Caco-2 (cell line): ENCODE results near the gene TMEM222. TPM values are rescaled to one million over a fixed set of nuclear protein-coding genes. Genes with fewer than 3 reads are reported as not detected.

Source experiments
- BruUV-seq: library from RNA; stranded (reverse); fragments of 400-500 nt; replicated peaks from 2 replicates; lab custom pipeline; 2021; lab: Mats Ljungman, UMichigan
- CTCF ChIA-PET: fragments of 300-600 bp; sonication (Branson Sonifier 250); formaldehyde crosslinking; loops from one replicate; lab custom pipeline; 2022; ENCODE audit warnings: antibody characterized with exemption; lab: Charles Lee
- POLR2A ChIA-PET: fragments of 300-600 bp; sonication (Branson Sonifier 250); formaldehyde crosslinking; loops from one replicate; lab custom pipeline; 2022; ENCODE audit warnings: antibody characterized with exemption; lab: Charles Lee
- DNase-seq, 2 experiments: peaks; one replicate each; pipeline versions ENCODE4 v3.0.0 to v3.0.0-alpha.2; 2020 to 2022
- H3K27me3 ChIP-seq: replicated peaks from 2 replicates; pipeline ENCODE4 v1.6.0; 2011; ENCODE audit warnings: low read length; ENCODE audit not compliant: control insufficient read depth, insufficient read depth
- H3K36me3 ChIP-seq: 2 replicates; pipeline ENCODE4 v1.5.1; 2011; ENCODE audit warnings: low read length; ENCODE audit not compliant: control insufficient read depth, insufficient read depth
- H3K4me1 ChIP-seq: fragments of 250-450 bp; sonication (Bioruptor Pico); 2 replicates; pipeline ENCODE4 v1.5.1; 2020; ENCODE audit warnings: mild to moderate bottlenecking
- H3K4me3 ChIP-seq: 2 replicates; pipeline ENCODE4 v1.5.1; 2011; ENCODE audit warnings: low read depth, mild to moderate bottlenecking, control low read depth, low read length
- H3K9me3 ChIP-seq: fragments of 250-450 bp; sonication (Bioruptor Pico); 2 replicates; pipeline ENCODE4 v1.5.1; 2020; ENCODE audit warnings: mild to moderate bottlenecking, moderate library complexity
- H3K27ac Mint-ChIP-seq: one replicate; pipeline ENCODE4 v1.8.0; 2022; ENCODE audit warnings: mixed read lengths; ENCODE audit not compliant: unreplicated experiment
- H3K27me3 Mint-ChIP-seq: one replicate; pipeline ENCODE4 v1.8.0; 2022; ENCODE audit warnings: mixed read lengths; ENCODE audit not compliant: insufficient read depth, unreplicated experiment
- H3K36me3 Mint-ChIP-seq: one replicate; pipeline ENCODE4 v1.8.0; 2022; ENCODE audit warnings: mild to moderate bottlenecking, mixed read lengths; ENCODE audit not compliant: insufficient read depth, unreplicated experiment
- H3K4me1 Mint-ChIP-seq: one replicate; pipeline ENCODE4 v1.8.0; 2022; ENCODE audit warnings: low read depth, mixed read lengths; ENCODE audit not compliant: unreplicated experiment
- H3K4me3 Mint-ChIP-seq: one replicate; pipeline ENCODE4 v1.8.0; 2022; ENCODE audit warnings: mild to moderate bottlenecking, moderate library complexity, mixed read lengths; ENCODE audit not compliant: unreplicated experiment
- H3K9me3 Mint-ChIP-seq: one replicate; pipeline ENCODE4 v1.8.0; 2022; ENCODE audit warnings: mixed read lengths; ENCODE audit not compliant: unreplicated experiment
- intact Hi-C: fragments of 100-400 bp; cut with micrococcal nuclease; formaldehyde crosslinking; loops from one replicate; pipeline ENCODE4 v1.10.0; 2022; ENCODE audit not compliant: unreplicated experiment
- total RNA-seq: library from RNA; stranded (reverse); gene quantifications from 2 replicates; pipeline ENCODE4 v1.2.3, GENCODE V29; 2022
- TF ChIP-seq, protein P1 (sequence below), 2 experiments: fragments of 200-600 bp in 1 of 2; IDR thresholded peaks; 1 replicate in 1 of 2; 2 replicates in 1 of 2; pipeline versions ENCODE4 v1.5.1 to v1.8.0; 2011 to 2022; ENCODE audit warnings: antibody characterized with exemption in 1 of 2, control low read depth in 1 of 2, inconsistent platforms in 1 of 2, low read depth in 1 of 2, low read length in 1 of 2, mild to moderate bottlenecking in 1 of 2, moderate library complexity in 1 of 2; ENCODE audit not compliant: insufficient read depth in 1 of 2, severe bottlenecking in 1 of 2, unreplicated experiment in 1 of 2

TMEM222 gene
- total RNA-seq, 1 experiment from 2014 or later = 32.3 TPM

DNA sequence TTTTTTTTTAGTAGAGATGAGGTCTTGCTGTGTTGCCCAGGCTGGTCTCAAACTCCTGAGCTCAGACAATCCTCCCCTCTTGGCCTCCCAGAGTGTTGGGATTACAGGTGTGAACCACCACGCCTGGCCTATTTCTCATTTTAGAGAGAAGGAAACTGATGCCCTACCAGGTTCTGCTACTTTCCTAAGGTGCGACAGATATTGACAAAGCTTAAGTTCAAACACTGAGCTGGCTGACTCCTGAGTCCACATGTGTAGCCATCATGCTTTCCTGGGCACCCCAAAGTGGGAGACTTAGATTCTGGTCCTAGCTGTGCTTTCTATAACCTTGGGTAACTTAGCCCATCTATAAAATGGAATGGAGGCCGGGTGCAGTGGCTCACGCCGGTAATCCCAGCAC is 5.1 kb upstream of the TMEM222 start:
- intact Hi-C loops = no loop called here
- Mint-ChIP-seq H3K36me3 (no peaks in the 10 kb centered on the region), H3K27ac (no peak overlapping the region), H3K4me1 (no peaks in the 10 kb centered on the region), H3K4me3 (no peak overlapping the region), H3K9me3 (no peaks in the 10 kb centered on the region), H3K27me3 (no peaks in the 10 kb centered on the region)
- no peaks in the 10 kb centered on the region for H3K9me3 ChIP-seq
- ChIA-PET CTCF (no interaction called here), POLR2A (no interaction called here)
- no peak for DNase-seq
- H3K4me3 ChIP-seq = no peak overlapping the region
- BruUV-seq = no TSS peak
- H3K4me1 ChIP-seq = no peaks in the 10 kb centered on the region
- H3K36me3 ChIP-seq = no peaks in the 10 kb centered on the region
- H3K27me3 ChIP-seq = no peaks in the 10 kb centered on the region
- TF ChIP-seq, protein P1, sequence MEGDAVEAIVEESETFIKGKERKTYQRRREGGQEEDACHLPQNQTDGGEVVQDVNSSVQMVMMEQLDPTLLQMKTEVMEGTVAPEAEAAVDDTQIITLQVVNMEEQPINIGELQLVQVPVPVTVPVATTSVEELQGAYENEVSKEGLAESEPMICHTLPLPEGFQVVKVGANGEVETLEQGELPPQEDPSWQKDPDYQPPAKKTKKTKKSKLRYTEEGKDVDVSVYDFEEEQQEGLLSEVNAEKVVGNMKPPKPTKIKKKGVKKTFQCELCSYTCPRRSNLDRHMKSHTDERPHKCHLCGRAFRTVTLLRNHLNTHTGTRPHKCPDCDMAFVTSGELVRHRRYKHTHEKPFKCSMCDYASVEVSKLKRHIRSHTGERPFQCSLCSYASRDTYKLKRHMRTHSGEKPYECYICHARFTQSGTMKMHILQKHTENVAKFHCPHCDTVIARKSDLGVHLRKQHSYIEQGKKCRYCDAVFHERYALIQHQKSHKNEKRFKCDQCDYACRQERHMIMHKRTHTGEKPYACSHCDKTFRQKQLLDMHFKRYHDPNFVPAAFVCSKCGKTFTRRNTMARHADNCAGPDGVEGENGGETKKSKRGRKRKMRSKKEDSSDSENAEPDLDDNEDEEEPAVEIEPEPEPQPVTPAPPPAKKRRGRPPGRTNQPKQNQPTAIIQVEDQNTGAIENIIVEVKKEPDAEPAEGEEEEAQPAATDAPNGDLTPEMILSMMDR (IDR thresholded peaks at IDR 0.05; ENCODE audit: insufficient read depth in 1 of 2, low read depth in 1 of 2, low read length in 1 of 2, severe bottlenecking in 1 of 2, unreplicated experiment in 1 of 2) = no peak

DNA sequence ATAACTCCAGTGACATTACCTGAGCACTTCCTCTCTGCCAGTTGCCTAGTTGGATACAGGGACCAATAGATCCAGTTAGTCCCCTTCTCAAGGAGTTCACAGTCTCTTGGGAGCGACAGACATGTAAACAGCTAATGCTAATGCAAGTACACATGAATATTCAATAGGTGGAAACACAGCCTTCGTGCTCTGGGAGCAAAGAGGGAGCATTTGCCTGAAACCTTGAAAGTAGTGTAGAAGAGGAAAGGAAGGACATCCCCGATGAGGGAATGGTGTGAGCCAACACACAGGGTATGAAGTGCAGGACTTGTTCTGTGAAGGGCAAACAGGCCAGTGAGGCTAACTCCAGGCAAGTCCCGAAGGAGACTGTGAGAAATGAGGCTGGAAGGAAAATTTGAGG is 3.8 kb upstream of the TMEM222 start:
- ChIA-PET CTCF (interaction anchor here (0.6 kb wide), 1 partner anchor 317 kb away, joined by 3 read pairs; no protein-coding TSS in a partner anchor), POLR2A (no interaction called here)
- BruUV-seq = no TSS peak
- Mint-ChIP-seq H3K36me3 (no peaks in the 10 kb centered on the region), H3K4me3 (no peak overlapping the region), H3K4me1 (no peaks in the 10 kb centered on the region), H3K27ac (no peak overlapping the region), H3K9me3 (no peaks in the 10 kb centered on the region), H3K27me3 (no peaks in the 10 kb centered on the region)
- Histone ChIP-seq H3K4me1 (no peaks in the 10 kb centered on the region), H3K36me3 (no peaks in the 10 kb centered on the region), H3K4me3 (no peak overlapping the region), H3K27me3 (no peaks in the 10 kb centered on the region), H3K9me3 (no peaks in the 10 kb centered on the region)
- intact Hi-C loops = no loop called here
- DNase-seq = peak in 1 of 2 experiments; percentile 5
- TF ChIP-seq, protein P1 (IDR thresholded peaks at IDR 0.05; ENCODE audit: insufficient read depth in 1 of 2, low read depth in 1 of 2, low read length in 1 of 2, severe bottlenecking in 1 of 2, unreplicated experiment in 1 of 2) = no peak

DNA sequence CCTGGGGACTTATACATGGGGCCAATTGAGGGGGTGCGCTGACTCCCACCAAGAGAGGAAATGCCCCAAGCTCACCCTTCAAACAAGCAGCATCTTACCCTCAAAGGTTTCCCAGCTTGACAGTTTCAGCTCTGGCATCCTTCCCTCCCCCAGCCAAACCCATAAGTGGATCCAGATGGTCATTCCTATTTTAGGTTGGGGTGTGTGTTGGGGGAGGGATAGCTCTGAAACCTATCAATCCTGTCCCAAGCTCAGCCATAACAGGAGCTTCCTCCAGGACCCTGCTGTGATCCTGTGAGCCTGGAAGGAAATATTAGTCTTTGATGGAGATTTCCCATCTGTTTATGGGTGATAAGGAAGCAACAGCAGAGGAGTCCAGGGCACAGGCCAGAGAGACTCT is 3.4 kb upstream of the TMEM222 start:
- Histone ChIP-seq H3K9me3 (no peaks in the 10 kb centered on the region), H3K4me1 (no peaks in the 10 kb centered on the region), H3K27me3 (no peaks in the 10 kb centered on the region), H3K36me3 (no peaks in the 10 kb centered on the region), H3K4me3 (no peak overlapping the region)
- TF ChIP-seq, protein P1 (IDR thresholded peaks at IDR 0.05; ENCODE audit: insufficient read depth in 1 of 2, low read depth in 1 of 2, low read length in 1 of 2, severe bottlenecking in 1 of 2, unreplicated experiment in 1 of 2) = no peak
- DNase-seq = peak in 1 of 2 experiments; percentile 12
- Mint-ChIP-seq H3K9me3 (no peaks in the 10 kb centered on the region), H3K4me1 (no peaks in the 10 kb centered on the region), H3K27ac (no peak overlapping the region), H3K36me3 (no peaks in the 10 kb centered on the region), H3K4me3 (no peak overlapping the region), H3K27me3 (no peaks in the 10 kb centered on the region)
- CTCF ChIA-PET = interaction anchor here (0.6 to 0.7 kb wide), 3 partner anchors 35 to 317 kb away, joined by 3 to 6 read pairs (median 3); no protein-coding TSS in a partner anchor
- no TSS peak for BruUV-seq
- intact Hi-C loops = no loop called here
- POLR2A ChIA-PET = no interaction called here
